AG09309 (cell line): ENCODE measurements around the gene VDR.

Experiments
- DNase-seq: peaks from one replicate; pipeline ENCODE4 v3.0.0-alpha.2; 2010; ENCODE audit warnings: low read depth
- H3K4me3 ChIP-seq: 2 replicates; pipeline ENCODE4 v1.5.1; 2011; ENCODE audit warnings: mild to moderate bottlenecking, low read depth, low read length, moderate library complexity; ENCODE audit not compliant: control insufficient read depth
- TF ChIP-seq, protein P1 (sequence below): IDR thresholded peaks from 2 replicates; pipeline ENCODE4 v1.5.1; 2011; ENCODE audit warnings: mild to moderate bottlenecking, low read depth, low read length, inconsistent platforms; ENCODE audit not compliant: insufficient read depth, control insufficient read depth; ENCODE audit errors: missing control alignments

VDR gene

DNA sequence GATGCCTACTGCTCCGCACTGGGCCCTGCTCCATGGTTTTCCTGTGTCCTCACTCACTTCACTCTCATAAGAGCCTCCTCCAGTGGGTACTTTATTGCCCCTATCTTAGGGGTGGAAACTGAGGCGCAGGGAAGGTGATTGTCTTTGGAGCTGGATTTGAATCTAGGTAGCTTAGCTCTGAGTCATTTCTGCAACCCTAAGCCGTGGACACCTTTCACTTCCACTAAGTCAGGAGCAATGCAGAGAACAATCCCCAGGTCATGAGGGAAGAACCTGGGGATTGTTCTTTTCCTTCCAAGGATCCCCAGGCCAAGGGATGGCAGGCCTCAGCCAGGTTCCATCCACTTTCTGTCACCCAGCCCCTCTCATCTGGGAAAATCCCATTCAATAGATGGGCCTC, 20.3 kb downstream of the VDR start:
- H3K4me3 ChIP-seq, result no peak overlapping the region
- TF ChIP-seq, protein P1, sequence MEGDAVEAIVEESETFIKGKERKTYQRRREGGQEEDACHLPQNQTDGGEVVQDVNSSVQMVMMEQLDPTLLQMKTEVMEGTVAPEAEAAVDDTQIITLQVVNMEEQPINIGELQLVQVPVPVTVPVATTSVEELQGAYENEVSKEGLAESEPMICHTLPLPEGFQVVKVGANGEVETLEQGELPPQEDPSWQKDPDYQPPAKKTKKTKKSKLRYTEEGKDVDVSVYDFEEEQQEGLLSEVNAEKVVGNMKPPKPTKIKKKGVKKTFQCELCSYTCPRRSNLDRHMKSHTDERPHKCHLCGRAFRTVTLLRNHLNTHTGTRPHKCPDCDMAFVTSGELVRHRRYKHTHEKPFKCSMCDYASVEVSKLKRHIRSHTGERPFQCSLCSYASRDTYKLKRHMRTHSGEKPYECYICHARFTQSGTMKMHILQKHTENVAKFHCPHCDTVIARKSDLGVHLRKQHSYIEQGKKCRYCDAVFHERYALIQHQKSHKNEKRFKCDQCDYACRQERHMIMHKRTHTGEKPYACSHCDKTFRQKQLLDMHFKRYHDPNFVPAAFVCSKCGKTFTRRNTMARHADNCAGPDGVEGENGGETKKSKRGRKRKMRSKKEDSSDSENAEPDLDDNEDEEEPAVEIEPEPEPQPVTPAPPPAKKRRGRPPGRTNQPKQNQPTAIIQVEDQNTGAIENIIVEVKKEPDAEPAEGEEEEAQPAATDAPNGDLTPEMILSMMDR, result no peak
- DNase-seq, result no peak

DNA sequence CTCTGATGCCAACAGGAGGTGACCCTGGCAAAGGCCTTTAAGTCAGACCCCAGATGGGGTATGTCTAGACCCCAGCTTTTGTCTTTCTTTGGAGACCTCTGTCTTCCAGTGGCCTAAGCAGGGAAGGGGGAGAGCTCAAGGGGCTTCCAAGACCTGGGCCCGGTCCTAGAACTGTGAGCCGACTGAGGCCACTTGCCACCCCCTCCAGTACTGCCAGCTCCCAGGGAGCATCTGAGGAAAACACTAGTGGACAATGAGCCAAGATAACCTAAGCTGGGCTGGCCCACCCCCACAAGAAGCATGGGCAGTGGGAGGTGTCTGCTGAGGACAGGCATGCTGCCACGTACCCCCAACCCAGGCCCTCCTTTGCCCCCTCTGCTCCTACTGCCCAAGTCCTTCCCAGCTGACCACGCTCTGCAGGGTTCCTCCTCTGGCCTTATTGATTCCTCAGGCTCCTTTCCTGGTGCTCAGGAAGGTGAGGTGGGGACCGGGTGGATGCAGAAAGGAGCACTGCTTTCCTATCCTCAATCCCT, 21.1 kb downstream of the VDR start:
- no peak for DNase-seq
- no peak overlapping the region for H3K4me3 ChIP-seq
- TF ChIP-seq, protein P1, result no peak

- TF ChIP-seq, protein P1, result no peak
- no peak for DNase-seq
- H3K4me3 ChIP-seq, result no peak overlapping the region
These were observed 21.8 kb downstream of the VDR start for GRCh38 chr12:47882781-47883546.

DNA sequence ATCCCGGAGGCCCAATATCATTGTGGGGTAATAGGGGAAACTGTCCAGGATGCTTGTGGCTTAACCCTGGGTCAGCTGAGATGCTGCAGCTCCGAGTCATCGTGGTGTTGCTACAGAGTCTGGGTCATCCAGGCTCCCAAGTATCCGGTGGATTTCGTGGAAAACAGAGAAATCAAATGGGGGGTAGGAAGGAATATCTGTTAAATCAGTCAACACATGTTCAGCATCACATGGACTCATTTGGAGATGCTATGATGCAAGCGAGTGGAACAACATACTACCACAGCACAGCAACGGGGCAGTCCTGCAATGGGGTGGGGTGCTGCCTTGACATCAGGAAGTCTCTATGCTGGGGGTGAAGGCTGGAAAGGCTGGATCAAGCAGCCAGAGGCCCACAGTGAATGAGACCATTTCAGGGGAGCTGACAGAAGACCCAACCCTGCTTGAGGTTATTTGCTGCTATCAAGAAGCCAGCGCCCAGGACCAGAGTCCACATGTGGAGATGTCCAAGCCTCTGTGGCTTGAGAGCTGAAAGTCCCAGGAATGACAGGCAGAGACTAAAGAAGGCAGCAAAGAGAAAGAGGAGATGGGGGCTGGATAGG, 22.9 kb downstream of the VDR start:
- TF ChIP-seq, protein P1, result no peak
- H3K4me3 ChIP-seq, result no peak overlapping the region
- peak; percentile 98 for DNase-seq

GRCh38 chr12:47881051-47881450, 23.7 kb downstream of the VDR start:
- no peak overlapping the region for H3K4me3 ChIP-seq
- TF ChIP-seq, protein P1, result no peak
- DNase-seq, result no peak

- H3K4me3 ChIP-seq, result no peak overlapping the region
- TF ChIP-seq, protein P1, result no peak
- DNase-seq, result no peak
These were observed 25.8 kb downstream of the VDR start for GRCh38 chr12:47878918-47879481.
